Heart right ventricle (tissue), 16 donors: ENCODE measurements around the gene ABL1. TPM values are rescaled to one million over a fixed set of nuclear protein-coding genes. Genes with fewer than 3 reads are reported as not detected.

Experiments
- ATAC-seq, 8 donors: fragments of 200-7000 bp; cut with Tn5 transposase; one replicate each; pipeline ENCODE4 v1.9.1; 2020; ENCODE audit warnings: mild to moderate bottlenecking in 8 of 8, moderate library complexity in 8 of 8, moderate number of reproducible peaks in 1 of 8
- DNase-seq, 2 donors: peaks; one replicate each; pipeline ENCODE4 v3.0.0-alpha.2; 2020
- H3K27ac ChIP-seq, 10 donors: fragments of 200-600 bp; sonication (generic) in 2 of 10; one replicate each; pipeline versions ENCODE4 v1.5.0 to v1.8.0; 2020 to 2022; ENCODE audit warnings: mild to moderate bottlenecking in 3 of 10
- H3K27me3 ChIP-seq, 7 donors: fragments of 200-600 bp; one replicate each; pipeline ENCODE4 v1.8.0; 2021 to 2022; ENCODE audit warnings: mild to moderate bottlenecking in 2 of 7
- H3K36me3 ChIP-seq, 9 donors: fragments of 200-600 bp; sonication (generic) in 1 of 9; one replicate each; pipeline versions ENCODE4 v1.5.0 to v1.8.0; 2020 to 2022; ENCODE audit warnings: mild to moderate bottlenecking in 2 of 9
- H3K4me1 ChIP-seq, 9 donors: fragments of 200-600 bp; sonication (generic) in 1 of 9; one replicate each; pipeline versions ENCODE4 v1.5.0 to v1.8.0; 2020 to 2022; ENCODE audit warnings: mild to moderate bottlenecking in 4 of 9
- H3K4me3 ChIP-seq, 10 donors: fragments of 200-600 bp; sonication (generic) in 2 of 10; one replicate each; pipeline versions ENCODE4 v1.5.0 to v1.8.0; 2020 to 2022; ENCODE audit warnings: mild to moderate bottlenecking in 7 of 10, moderate library complexity in 2 of 10
- H3K9me3 ChIP-seq, 11 donors: fragments of 200-600 bp in 10 of 11; sonication (generic) in 2 of 11; one replicate each; pipeline versions ENCODE4 v1.5.0 to v1.8.0; 2013 to 2022; ENCODE audit warnings: mild to moderate bottlenecking in 2 of 11, control low read depth in 1 of 11, moderate library complexity in 1 of 11
- WGBS, 2 donors: extraction: QIAGEN DNeasy Blood & Tissue Kit; methylation state at CpG; one replicate each; pipeline ENCODE4 v1.1.7; 2013; ENCODE audit warnings: inconsistent platforms in 1 of 2; 5-methylcytosine and 5-hydroxymethylcytosine counted together
- intact Hi-C, 10 donors: fragments of 100-400 bp; cut with DNase I; formaldehyde crosslinking; loops; one replicate each; pipeline versions ENCODE4 v1.11.1 to v1.14.2; 2022
- polyA plus RNA-seq, 2 donors: library from polyadenylated mRNA; stranded (reverse); fragments of 200-250 nt; gene quantifications; one replicate each; pipeline ENCODE4 v1.2.3, GENCODE V29; 2013
- total RNA-seq, 10 donors: library from RNA; stranded (reverse); fragmentation: NEBNext Ultra II Directional in 3 of 10; extraction: Animal tissue kit (Norgen Biotek cat#: 25700) in 3 of 10; gene quantifications; one replicate each; pipeline versions ENCODE4 v1.2.1 to v1.2.4, GENCODE V29; 2021 to 2023
- TF ChIP-seq, protein P1 (sequence below), 9 donors: fragments of 200-600 bp; sonication (generic) in 2 of 9; IDR thresholded peaks; one replicate each; pipeline versions ENCODE4 v1.5.0 to v1.8.0; 2021 to 2022; ENCODE audit warnings: antibody characterized with exemption in 9 of 9, mild to moderate bottlenecking in 5 of 9, moderate library complexity in 1 of 9
- donor health status: Arrhythmogenic right ventricular cardiomyopathy.
- donor health status: ischemic (EF 13 %, LVEDD 7.1; RV severe dilation, severe dysfunction).
- donor health status: healthy with polysubstance abuse.
- donor health status: DM: no; HTN: yes; CAD: no.
- donor health status: DM: no; HTN: no; CAD: no.
- donor health status: ischemic (EF 25% LVEDD 6.9; RV normal size, moderate dysfunction).
- donor health status: ischemic (EF 25% LVEDD 5.7; RV mildly dilated, moderate dysfunction).
- donor health status: healthy.
- donor health status: DM: yes; HTN: yes; CAD: no.
- donor health status: Ischemic cardiomyopathy.
- donor health status: ischemic (EF 35%, LVEDD 5.7; RV mildly dilated, moderate dysfunction).
- donor health status: nonischemic (EF 11% LVEDD 7.7; RV severe dilation, severe dysfunction).
- donor health status: DM: yes; HTN: yes; CAD: no.
- donor health status: PGD.
- donor health status: ischemic (EF 29% LVEDD 5.4; RV normal size, mild dysfunction).
- donor health status: nonischemic (EF 23%, LVEDD 6.1; RV moderate dilation, normal function).

ABL1 gene
- total and polyA plus RNA-seq, 12 donors = 16.2 to 48.8 (median 33.3) TPM

DNA sequence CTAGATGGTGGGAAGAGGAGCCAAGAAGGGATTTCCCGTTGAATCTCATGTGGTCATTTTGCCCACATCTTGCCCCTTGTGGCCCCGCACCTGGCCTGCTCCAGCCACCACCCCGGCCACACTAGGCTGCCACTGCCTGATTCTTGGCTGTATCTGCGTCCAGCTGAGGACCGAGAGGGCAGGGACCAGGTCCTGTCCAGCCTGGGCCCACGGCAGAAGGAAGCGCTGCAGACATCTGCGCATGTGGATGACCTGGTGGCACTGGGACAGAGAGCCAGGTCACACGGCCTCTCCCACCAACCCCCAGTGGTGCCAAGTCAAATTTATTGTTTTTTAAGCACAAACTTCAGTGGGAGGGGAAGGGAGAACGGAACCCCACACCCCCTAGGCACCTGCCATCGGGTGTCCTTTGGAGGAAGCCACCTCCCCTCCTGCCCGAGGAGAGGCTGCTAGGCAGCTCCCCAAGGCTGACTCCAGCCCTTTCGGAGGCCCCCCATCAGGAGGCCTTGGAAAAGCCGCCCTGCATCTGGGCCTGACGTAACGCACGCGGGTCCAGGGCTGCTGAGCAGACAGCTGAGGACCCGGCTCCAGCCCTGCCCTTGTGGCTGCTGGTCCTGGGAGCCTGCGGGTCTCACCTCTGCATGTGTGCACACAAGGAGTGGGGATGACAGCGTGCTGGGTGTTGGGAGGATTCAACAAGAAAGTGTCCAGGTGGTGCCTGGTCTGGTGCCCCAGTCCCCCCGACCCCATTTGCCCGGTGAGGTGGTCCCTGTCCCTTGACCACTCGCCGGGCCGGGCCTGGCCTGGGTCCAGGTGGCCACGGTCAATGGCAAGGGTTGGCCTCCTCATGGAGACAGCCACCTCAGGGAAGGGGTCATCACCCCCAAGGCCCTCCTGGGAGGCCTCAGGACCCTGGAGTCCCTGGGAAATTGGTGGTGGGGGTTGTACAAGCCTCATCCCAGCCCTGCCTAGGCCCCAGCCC lies 67.4 kb downstream of the ABL1 start:
- intact Hi-C loops = no loop called here
- Histone ChIP-seq H3K4me1 (no peaks in the 10 kb centered on the region), H3K9me3 (no peaks in the 10 kb centered on the region), H3K36me3 (no peaks in the 10 kb centered on the region), H3K27me3 (peaks cover 0 to 53% (median 40%) of the 10 kb centered on the region in 7 donors), H3K4me3 (no peak overlapping the region), H3K27ac (no peak overlapping the region)
- 80 to 83% methylated on average over 27 of the region's 27 CpGs for WGBS, 2 donors
- peak in 1 of 8 donors; percentile 5 for ATAC-seq
- DNase-seq = no peak
- TF ChIP-seq, protein P1, sequence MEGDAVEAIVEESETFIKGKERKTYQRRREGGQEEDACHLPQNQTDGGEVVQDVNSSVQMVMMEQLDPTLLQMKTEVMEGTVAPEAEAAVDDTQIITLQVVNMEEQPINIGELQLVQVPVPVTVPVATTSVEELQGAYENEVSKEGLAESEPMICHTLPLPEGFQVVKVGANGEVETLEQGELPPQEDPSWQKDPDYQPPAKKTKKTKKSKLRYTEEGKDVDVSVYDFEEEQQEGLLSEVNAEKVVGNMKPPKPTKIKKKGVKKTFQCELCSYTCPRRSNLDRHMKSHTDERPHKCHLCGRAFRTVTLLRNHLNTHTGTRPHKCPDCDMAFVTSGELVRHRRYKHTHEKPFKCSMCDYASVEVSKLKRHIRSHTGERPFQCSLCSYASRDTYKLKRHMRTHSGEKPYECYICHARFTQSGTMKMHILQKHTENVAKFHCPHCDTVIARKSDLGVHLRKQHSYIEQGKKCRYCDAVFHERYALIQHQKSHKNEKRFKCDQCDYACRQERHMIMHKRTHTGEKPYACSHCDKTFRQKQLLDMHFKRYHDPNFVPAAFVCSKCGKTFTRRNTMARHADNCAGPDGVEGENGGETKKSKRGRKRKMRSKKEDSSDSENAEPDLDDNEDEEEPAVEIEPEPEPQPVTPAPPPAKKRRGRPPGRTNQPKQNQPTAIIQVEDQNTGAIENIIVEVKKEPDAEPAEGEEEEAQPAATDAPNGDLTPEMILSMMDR (IDR thresholded peaks at IDR 0.05) = no peak

DNA sequence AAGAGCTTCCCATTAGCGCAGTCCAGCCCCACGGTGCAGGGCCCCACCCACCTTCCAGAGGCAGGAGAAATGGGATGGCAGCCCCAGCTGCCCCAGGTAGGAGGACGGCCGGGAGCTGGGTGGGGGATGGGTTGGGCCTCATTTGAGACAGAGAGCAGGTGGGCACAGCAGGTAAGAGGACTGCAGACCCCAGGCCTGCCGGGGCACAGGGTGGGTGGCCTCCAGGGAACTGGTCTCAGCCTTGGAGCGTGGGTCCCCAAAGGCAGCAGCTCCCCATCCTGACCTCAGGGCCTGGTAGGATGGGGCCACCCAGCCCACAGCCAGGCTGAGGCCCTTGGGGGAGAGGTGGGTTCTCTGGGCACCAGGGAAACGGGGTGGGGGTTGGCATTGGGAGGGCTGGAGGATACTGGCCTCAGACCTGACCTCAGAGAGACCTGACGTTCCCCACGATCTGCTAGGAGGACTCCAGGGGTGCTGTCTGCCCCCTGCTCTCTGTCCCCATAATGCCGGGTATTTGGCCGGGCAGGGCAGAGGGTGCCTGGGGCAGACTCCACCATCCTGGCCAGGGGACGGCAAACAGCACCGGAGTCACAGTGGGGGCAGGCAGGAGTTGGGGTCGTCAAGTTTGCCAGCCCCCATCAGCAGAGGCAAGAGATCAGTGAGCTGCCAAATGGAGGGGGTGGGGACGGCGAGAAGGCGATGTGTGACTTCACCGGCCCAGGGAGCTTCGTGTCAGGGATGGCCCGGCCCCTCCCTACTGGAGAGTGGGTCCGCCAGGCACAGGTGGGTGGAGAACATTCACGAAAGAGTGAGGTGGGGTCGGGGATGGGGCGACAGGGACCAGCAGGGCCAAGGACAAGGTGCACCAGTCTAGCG lies 68.4 kb downstream of the ABL1 start:
- H3K36me3 ChIP-seq = no peaks in the 10 kb centered on the region

DNA sequence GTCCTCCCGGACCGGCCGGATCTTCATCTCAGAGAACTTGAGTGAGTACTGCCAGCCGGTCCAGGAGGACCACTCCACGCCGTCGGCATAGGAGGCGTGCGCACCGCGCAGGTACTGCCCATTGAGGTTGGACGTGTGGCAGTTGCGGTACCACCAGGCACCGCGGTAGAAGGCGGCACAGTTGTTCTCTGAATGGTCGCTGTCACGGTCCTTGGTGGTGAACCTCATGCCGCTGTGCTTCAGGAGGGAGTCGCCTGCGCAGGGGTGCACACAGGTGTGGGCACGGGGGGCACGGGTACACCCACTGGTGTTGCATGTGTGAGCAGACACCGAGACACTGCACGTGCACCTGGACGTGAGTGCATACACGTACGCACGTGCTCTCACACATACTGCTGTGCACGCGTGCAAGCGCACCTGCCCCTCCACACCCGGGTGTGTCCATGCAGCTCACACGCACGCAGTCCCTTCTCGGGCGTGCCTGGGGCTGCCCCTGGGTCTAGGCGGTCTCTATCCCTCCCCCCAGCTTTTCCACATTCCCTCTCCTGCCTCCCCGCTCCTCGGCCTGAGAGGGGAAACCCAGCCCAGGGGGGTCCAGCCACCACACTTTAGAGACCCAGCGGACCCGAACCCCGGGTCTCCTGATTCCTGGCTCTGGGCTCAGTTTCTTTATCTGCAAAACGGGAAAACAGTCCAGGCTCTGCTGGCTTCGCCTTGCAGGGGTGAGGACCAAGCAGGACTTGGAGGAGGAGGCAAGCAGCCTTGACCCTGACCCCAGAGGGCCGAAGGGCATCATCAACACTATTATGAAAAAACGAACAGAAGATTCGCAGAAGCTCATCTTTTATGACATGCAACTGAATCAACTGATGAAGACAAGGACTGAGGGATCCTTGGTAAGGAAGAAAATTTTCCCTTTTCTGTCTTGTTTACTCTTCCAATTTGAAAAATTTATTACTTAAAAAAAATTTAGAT lies 69.3 kb downstream of the ABL1 start:
- intact Hi-C loops = no loop called here
- Histone ChIP-seq H3K4me1 (no peaks in the 10 kb centered on the region), H3K36me3 (no peaks in the 10 kb centered on the region), H3K4me3 (no peak overlapping the region), H3K9me3 (no peaks in the 10 kb centered on the region), H3K27ac (no peak overlapping the region), H3K27me3 (peaks cover 0 to 44% (median 28%) of the 10 kb centered on the region in 7 donors)
- no peak for ATAC-seq
- TF ChIP-seq, protein P1 (IDR thresholded peaks at IDR 0.05) = no peak
- WGBS, 2 donors = 90 to 91% methylated on average over 48 of the region's 48 CpGs
- no peak for DNase-seq

More for the DNA sequence above, 68.4 kb downstream of the ABL1 start:
- WGBS, 2 donors = 71 to 72% methylated on average over 25 of the region's 25 CpGs
- intact Hi-C loops = no loop called here
- ATAC-seq (no peak), DNase-seq (no peak)
- TF ChIP-seq, protein P1 (IDR thresholded peaks at IDR 0.05) = no peak
- Histone ChIP-seq H3K9me3 (no peaks in the 10 kb centered on the region), H3K4me1 (no peaks in the 10 kb centered on the region), H3K27me3 (peaks cover 0 to 44% (median 33%) of the 10 kb centered on the region in 7 donors), H3K27ac (no peak overlapping the region), H3K4me3 (no peak overlapping the region)
